PFSK-1 (cell line): ENCODE measurements around the gene TPRG1.

Experiments
- FOXP2 ChIP-seq: optimal IDR thresholded peaks from 2 replicates; pipeline ENCODE3; 2011; ENCODE audit warnings: borderline replicate concordance, control low read depth, inconsistent platforms; ENCODE audit not compliant: insufficient read depth; ENCODE audit errors: extremely low read length, extremely low read depth
- POLR2AphosphoS5 ChIP-seq: IDR thresholded peaks from 2 replicates; pipeline ENCODE4 v1.6.1; 2012; ENCODE audit warnings: low read depth, mild to moderate bottlenecking, control low read depth, low read length, moderate library complexity
- REST ChIP-seq, 2 experiments: IDR thresholded peaks; 2 replicates each; pipeline versions ENCODE4 v1.6.1 to v1.8.0; 2011 to 2012; ENCODE audit warnings: low read depth in 2 of 2, low read length in 2 of 2, control low read depth in 1 of 2, inconsistent platforms in 1 of 2, mild to moderate bottlenecking in 1 of 2, moderate library complexity in 1 of 2; ENCODE audit not compliant: insufficient read depth in 1 of 2
- SIN3A ChIP-seq: IDR thresholded peaks from 2 replicates; pipeline ENCODE4 v1.6.1; 2012; ENCODE audit warnings: mild to moderate bottlenecking, low read length, moderate library complexity, borderline replicate concordance; ENCODE audit not compliant: insufficient read depth
- TAF1 ChIP-seq: IDR thresholded peaks from 2 replicates; pipeline ENCODE4 v1.6.1; 2012; ENCODE audit warnings: low read length, control low read depth, borderline replicate concordance; ENCODE audit not compliant: insufficient read depth

The TPRG1 gene

GRCh38 chr3:189278221-189278620, 106.5 kb downstream of the TPRG1 start:
- TF ChIP-seq REST (IDR thresholded peaks at IDR 0.05; ENCODE audit: insufficient read depth in 1 of 2, low read depth in 2 of 2, low read length in 2 of 2) = no peak
- TF ChIP-seq FOXP2 = no peak
- no peak for TF ChIP-seq TAF1
- TF ChIP-seq POLR2AphosphoS5 = no peak
- no peak for TF ChIP-seq SIN3A

- no peak for TF ChIP-seq TAF1
- TF ChIP-seq REST (IDR thresholded peaks at IDR 0.05; ENCODE audit: insufficient read depth in 1 of 2, low read depth in 2 of 2, low read length in 2 of 2) = no peak
- no peak for TF ChIP-seq POLR2AphosphoS5
- TF ChIP-seq FOXP2 = no peak
- no peak for TF ChIP-seq SIN3A
These were observed 110.4 kb downstream of the TPRG1 start for GRCh38 chr3:189282189-189282588.

GRCh38 chr3:189282741-189283140, 111.0 kb downstream of the TPRG1 start:
- TF ChIP-seq POLR2AphosphoS5 (no peak), SIN3A (no peak), FOXP2 (no peak), TAF1 (no peak), REST (IDR thresholded peaks at IDR 0.05; ENCODE audit: insufficient read depth in 1 of 2, low read depth in 2 of 2, low read length in 2 of 2) (no peak)

- no peak for TF ChIP-seq FOXP2
- TF ChIP-seq TAF1 = no peak
- no peak for TF ChIP-seq REST (IDR thresholded peaks at IDR 0.05; ENCODE audit: insufficient read depth in 1 of 2, low read depth in 2 of 2, low read length in 2 of 2)
- no peak for TF ChIP-seq POLR2AphosphoS5
- no peak for TF ChIP-seq SIN3A
These were observed 114.4 kb downstream of the TPRG1 start for GRCh38 chr3:189286188-189286587.

GRCh38 chr3:189286916-189287315, 115.1 kb downstream of the TPRG1 start:
- TF ChIP-seq TAF1 (no peak), REST (IDR thresholded peaks at IDR 0.05; ENCODE audit: insufficient read depth in 1 of 2, low read depth in 2 of 2, low read length in 2 of 2) (no peak), SIN3A (no peak), FOXP2 (no peak), POLR2AphosphoS5 (no peak)
